Measurements from ENCODE around the gene CHRNE.

GRCh38 chr17:4920351-4921048 is 17.6 kb upstream of the CHRNE start:
- TF ChIP-seq CTCF (conservative IDR thresholded peaks at IDR 0.05 in 1 of 2, IDR thresholded peaks at IDR 0.05 in 1 of 2; ENCODE audit: low read depth in 1 of 2, low read length in 2 of 2) (no peak), EZH2 (IDR thresholded peaks at IDR 0.05; ENCODE audit: low read length, missing control alignments) (no peak)

All from fibroblast of lung (primary cell).